GM12892 (cell line): ENCODE results near the gene SFSWAP.
"Not testable (repeated sequence)": the region's sequence is repeated elsewhere in the genome, so short reads cannot be mapped to it uniquely, and the experiment has no call there.

Source experiments
- DNase-seq: peaks from one replicate; pipeline ENCODE4 v3.0.0; 2011; ENCODE audit not compliant: insufficient read length
- FAIRE-seq: peaks from 2 replicates; lab custom pipeline; 2011; peaks lifted over from hg19 to GRCh38; lab: Jason Lieb, UNC
- POLR2A ChIP-seq: IDR thresholded peaks from 2 replicates; pipeline ENCODE4 v1.6.1; 2011; ENCODE audit warnings: low read depth, low read length, control low read depth
- POLR2AphosphoS5 ChIP-seq: IDR thresholded peaks from 2 replicates; pipeline ENCODE4 v1.6.1; 2011; ENCODE audit warnings: low read depth, low read length, control low read depth
- TAF1 ChIP-seq: IDR thresholded peaks from 2 replicates; pipeline ENCODE4 v1.6.1; 2011; ENCODE audit warnings: low read depth, mild to moderate bottlenecking, control low read depth, low read length, borderline replicate concordance

The SFSWAP gene

GRCh38 chr12:131803961-131804521 is 93.2 kb downstream of the SFSWAP start:
- FAIRE-seq, result no peak
- TF ChIP-seq TAF1 (no peak), POLR2A (no peak), POLR2AphosphoS5 (no peak)
- no peak for DNase-seq

DNA sequence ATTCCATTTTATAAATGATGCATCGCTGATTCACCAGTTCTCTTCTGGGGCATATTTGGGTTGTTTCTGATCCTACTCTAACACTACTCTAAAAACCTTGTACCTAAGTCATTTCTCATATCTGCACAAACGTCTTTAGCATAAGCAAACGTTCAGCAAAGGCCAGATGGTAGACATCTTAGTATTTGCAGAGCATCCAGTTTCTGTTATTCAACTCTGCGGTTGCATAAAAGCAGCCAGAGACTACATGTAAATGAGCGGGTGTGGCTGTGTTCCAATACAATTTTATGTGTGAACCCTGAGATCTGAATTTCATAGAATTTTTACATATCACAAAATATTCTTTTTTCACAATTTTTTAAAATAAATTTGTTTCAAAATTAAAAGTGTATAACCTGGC is 94.5 kb downstream of the SFSWAP start:
- FAIRE-seq (no peak), DNase-seq (no peak)
- TF ChIP-seq POLR2AphosphoS5, result no peak
- TF ChIP-seq POLR2A, result no peak
- TF ChIP-seq TAF1, result no peak

GRCh38 chr12:131806674-131807073 is 95.8 kb downstream of the SFSWAP start:
- DNase-seq (no peak), FAIRE-seq (no peak)
- no peak for TF ChIP-seq TAF1
- no peak for TF ChIP-seq POLR2AphosphoS5
- no peak for TF ChIP-seq POLR2A

- TF ChIP-seq TAF1, result no peak
- peak; percentile 68; the same call in 1 of the 2 replicates for TF ChIP-seq POLR2A
- no peak for TF ChIP-seq POLR2AphosphoS5
- no peak for FAIRE-seq
- DNase-seq, result peak; percentile 52
Measured at GRCh38 chr12:131808744-131809371, 98.0 kb downstream of the SFSWAP start.

- not testable (repeated sequence) for DNase-seq, FAIRE-seq
Measured at GRCh38 chr12:131809476-131810254, 98.8 kb downstream of the SFSWAP start.

GRCh38 chr12:131810726-131811125 is 99.8 kb downstream of the SFSWAP start:
- no peak for DNase-seq
- peak; percentile 24 for FAIRE-seq
- TF ChIP-seq POLR2A, result no peak
- no peak for TF ChIP-seq TAF1
- TF ChIP-seq POLR2AphosphoS5, result no peak

DNA sequence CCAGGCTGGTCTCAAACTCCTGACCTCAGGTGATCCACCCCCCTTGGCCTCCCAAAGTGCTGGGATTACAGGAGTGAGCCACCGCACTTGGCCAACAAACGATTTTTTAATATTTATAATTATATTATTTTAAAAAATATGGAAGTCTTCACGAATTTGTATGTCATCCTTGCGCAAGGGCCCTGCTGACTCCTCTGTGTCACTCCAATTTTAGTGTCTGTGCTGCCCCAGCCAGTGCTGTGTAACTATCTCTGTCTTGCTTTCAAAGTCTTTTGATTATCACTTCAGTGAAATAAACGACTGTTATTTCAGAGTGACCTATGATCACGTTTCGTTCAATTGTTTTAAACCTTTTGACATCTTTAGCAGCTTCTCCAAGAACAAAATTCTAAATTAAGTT is 104.2 kb downstream of the SFSWAP start:
- FAIRE-seq, result no peak
- TF ChIP-seq TAF1 (no peak), POLR2A (no peak), POLR2AphosphoS5 (no peak)
- DNase-seq, result no peak

DNA sequence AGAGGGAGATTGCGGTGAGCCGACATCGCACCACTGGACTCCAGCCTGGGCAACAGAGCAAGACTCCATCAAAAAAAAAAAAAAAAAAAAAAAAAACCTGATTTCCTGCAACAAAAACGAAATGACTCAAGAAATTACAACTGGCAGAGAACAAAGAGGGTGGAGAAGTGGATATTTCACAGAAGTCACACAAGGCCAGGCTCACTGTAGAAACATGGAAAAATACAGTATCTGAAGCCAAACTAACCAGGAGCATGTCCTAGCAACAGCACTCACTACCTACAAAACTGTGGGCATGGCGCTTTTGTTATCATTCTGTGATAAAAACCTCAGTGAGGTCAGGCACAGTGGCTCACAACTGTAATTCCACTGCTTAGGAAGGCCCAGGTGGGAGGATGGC is 105.6 kb downstream of the SFSWAP start:
- FAIRE-seq (no peak), DNase-seq (no peak)
- no peak for TF ChIP-seq POLR2AphosphoS5

- TF ChIP-seq POLR2AphosphoS5 (no peak), POLR2A (no peak), TAF1 (no peak)
- FAIRE-seq (no peak), DNase-seq (no peak)
Measured at GRCh38 chr12:131817241-131817640, 106.4 kb downstream of the SFSWAP start.

DNA sequence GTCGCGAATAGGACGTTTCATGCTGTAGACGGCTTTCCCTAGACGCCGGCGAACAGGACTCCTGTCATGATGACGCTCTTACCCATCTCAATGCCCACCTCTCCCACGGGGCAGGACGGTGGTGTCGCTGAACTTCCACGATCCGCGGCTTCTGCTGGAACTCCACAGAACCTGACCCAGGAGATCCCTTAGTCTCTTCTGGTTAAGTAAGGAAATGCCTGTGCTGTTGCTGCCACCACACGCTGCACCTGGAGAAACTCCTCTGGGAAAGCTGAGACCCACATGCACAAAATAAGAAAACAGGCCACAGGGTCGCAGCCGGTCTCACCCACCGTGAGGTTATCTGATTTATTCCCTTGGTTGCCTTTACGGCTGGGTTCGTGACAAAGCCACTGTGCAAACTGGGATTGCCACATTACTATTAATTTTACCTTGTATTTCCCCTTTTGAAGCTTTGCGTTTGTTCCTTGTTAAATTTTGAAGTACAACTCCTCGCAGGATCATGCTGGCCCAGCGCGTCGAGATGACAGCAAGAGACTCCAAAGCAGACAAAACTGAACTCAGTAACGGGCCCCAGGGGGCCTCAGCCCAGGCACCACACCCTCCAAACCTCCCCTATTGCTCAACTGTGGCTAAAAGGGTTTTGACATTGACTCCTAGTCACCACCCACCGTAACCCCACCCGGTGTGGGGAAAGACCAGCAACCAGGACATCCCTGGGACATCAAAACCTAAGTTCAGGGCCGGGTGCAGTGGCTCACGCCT is 108.1 kb downstream of the SFSWAP start:
- no peak for TF ChIP-seq POLR2AphosphoS5
- no peak for TF ChIP-seq POLR2A
- TF ChIP-seq TAF1, result no peak
- DNase-seq (no peak), FAIRE-seq (no peak)

DNA sequence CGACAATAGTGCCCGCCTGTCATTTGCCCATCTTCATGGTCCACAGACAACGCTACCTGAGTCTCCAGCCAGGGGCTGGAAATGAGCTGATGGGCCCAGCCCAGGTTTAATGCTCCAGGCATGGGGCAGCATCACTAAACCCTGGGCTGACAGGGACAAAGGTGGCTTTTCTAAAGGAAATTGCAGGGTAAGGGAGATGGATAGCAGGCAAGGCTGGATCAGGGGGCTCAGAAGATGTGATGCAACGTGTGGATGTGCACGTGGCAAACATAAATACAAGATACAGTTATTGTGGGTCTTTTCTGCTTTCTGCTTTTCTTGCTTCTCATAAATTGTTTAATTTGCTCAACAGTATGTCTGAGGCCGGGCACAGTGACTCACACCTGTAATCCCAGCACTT is 113.6 kb downstream of the SFSWAP start:
- no peak for DNase-seq
- no peak for FAIRE-seq
- TF ChIP-seq POLR2AphosphoS5 (no peak), TAF1 (no peak), POLR2A (no peak)
